Measurements from ENCODE around the gene CHMP4B.

CHMP4B gene

GRCh38 chr20:33814238-33814712 lies 3.1 kb downstream of the CHMP4B start:
- no peak overlapping the region for H3K4me3 ChIP-seq (ENCODE audit: control insufficient read depth, low read depth, low read length)
- TF ChIP-seq CTCF (conservative IDR thresholded peaks at IDR 0.05; ENCODE audit: control insufficient read depth, insufficient read depth, low read depth, low read length) = no peak
- DNase-seq (ENCODE audit: low read depth) = no peak

GRCh38 chr20:33815671-33816070 lies 4.5 kb downstream of the CHMP4B start:
- no peak overlapping the region for H3K4me3 ChIP-seq (ENCODE audit: control insufficient read depth, low read depth, low read length)
- DNase-seq (ENCODE audit: low read depth) = no peak
- TF ChIP-seq CTCF (conservative IDR thresholded peaks at IDR 0.05; ENCODE audit: control insufficient read depth, insufficient read depth, low read depth, low read length) = no peak

GRCh38 chr20:33816191-33816590 lies 5.0 kb downstream of the CHMP4B start:
- no peak for TF ChIP-seq CTCF (conservative IDR thresholded peaks at IDR 0.05; ENCODE audit: control insufficient read depth, insufficient read depth, low read depth, low read length)
- no peak overlapping the region for H3K4me3 ChIP-seq (ENCODE audit: control insufficient read depth, low read depth, low read length)
- no peak for DNase-seq (ENCODE audit: low read depth)

- TF ChIP-seq CTCF (conservative IDR thresholded peaks at IDR 0.05; ENCODE audit: control insufficient read depth, insufficient read depth, low read depth, low read length) = no peak
- no peak for DNase-seq (ENCODE audit: low read depth)
- H3K4me3 ChIP-seq (ENCODE audit: control insufficient read depth, low read depth, low read length) = no peak overlapping the region
Observed at GRCh38 chr20:33817411-33817810, 6.3 kb downstream of the CHMP4B start.

- DNase-seq (ENCODE audit: low read depth) = no peak
- no peak for TF ChIP-seq CTCF (conservative IDR thresholded peaks at IDR 0.05; ENCODE audit: control insufficient read depth, insufficient read depth, low read depth, low read length)
- H3K4me3 ChIP-seq (ENCODE audit: control insufficient read depth, low read depth, low read length) = no peak overlapping the region
Observed at GRCh38 chr20:33819456-33819855, 8.3 kb downstream of the CHMP4B start.

GRCh38 chr20:33820362-33820761 lies 9.2 kb downstream of the CHMP4B start:
- DNase-seq (ENCODE audit: low read depth) = no peak
- TF ChIP-seq CTCF (conservative IDR thresholded peaks at IDR 0.05; ENCODE audit: control insufficient read depth, insufficient read depth, low read depth, low read length) = no peak
- no peak overlapping the region for H3K4me3 ChIP-seq (ENCODE audit: control insufficient read depth, low read depth, low read length)

- no peak for DNase-seq (ENCODE audit: low read depth)
- no peak overlapping the region for H3K4me3 ChIP-seq (ENCODE audit: control insufficient read depth, low read depth, low read length)
- TF ChIP-seq CTCF (conservative IDR thresholded peaks at IDR 0.05; ENCODE audit: control insufficient read depth, insufficient read depth, low read depth, low read length) = no peak
Observed at GRCh38 chr20:33821270-33821836, 10.2 kb downstream of the CHMP4B start.
